NCI-H146 (cell line): Measurements from ENCODE around the gene XRCC6.
"Not testable (repeated sequence)": the region's sequence is repeated elsewhere in the genome, so short reads cannot be mapped to it uniquely, and the experiment has no call there.

Experiments
- DNase-seq: peaks from one replicate; lab custom pipeline; 2025; lab: John Stamatoyannopoulos, UW

Gene XRCC6

GRCh38 chr22:41598891-41599635 is 22.0 kb upstream of the XRCC6 start:
- no peak for DNase-seq

- DNase-seq, result no peak
These were observed 20.1 kb upstream of the XRCC6 start for GRCh38 chr22:41600976-41601375.

- no peak for DNase-seq
These were observed 17.2 kb upstream of the XRCC6 start for GRCh38 chr22:41603873-41604332.

- DNase-seq, result no peak
These were observed 12.7 kb upstream of the XRCC6 start for GRCh38 chr22:41608386-41608785.

GRCh38 chr22:41612603-41613306 is 8.3 kb upstream of the XRCC6 start:
- no peak for DNase-seq

GRCh38 chr22:41613456-41613855 is 7.6 kb upstream of the XRCC6 start:
- DNase-seq, result no peak

- peak; percentile 50 for DNase-seq
These were observed 1.0 kb upstream of the XRCC6 start for GRCh38 chr22:41619979-41620588.

- DNase-seq, result peak; percentile 77
These were observed 451 bp upstream of the XRCC6 start, which contains the start of gene DESI1 for GRCh38 chr22:41620589-41621098. Gene DESI1 (minus strand): TSS chr22:41621043. CDS start chr22:41620839, 204 bp downstream.

- DNase-seq, result no peak
These were observed 750 bp downstream of the XRCC6 start for GRCh38 chr22:41621911-41622179.

- DNase-seq, result no peak
These were observed 4.5 kb downstream of the XRCC6 start for GRCh38 chr22:41625577-41625976.

- DNase-seq, result not testable (repeated sequence)
These were observed 10.0 kb downstream of the XRCC6 start for GRCh38 chr22:41631115-41631514.

- DNase-seq, result not testable (repeated sequence)
These were observed 10.5 kb downstream of the XRCC6 start for GRCh38 chr22:41631615-41632014.

- not testable (repeated sequence) for DNase-seq
These were observed 13.5 kb downstream of the XRCC6 start for GRCh38 chr22:41634610-41635009.

GRCh38 chr22:41636467-41636866 is 15.4 kb downstream of the XRCC6 start:
- no peak for DNase-seq

- DNase-seq, result not testable (repeated sequence)
These were observed 16.5 kb downstream of the XRCC6 start for GRCh38 chr22:41637623-41638022.

- DNase-seq, result no peak
These were observed 17.0 kb downstream of the XRCC6 start for GRCh38 chr22:41638124-41638523.

- no peak for DNase-seq
These were observed 17.7 kb downstream of the XRCC6 start for GRCh38 chr22:41638748-41639147.

- DNase-seq, result no peak
These were observed 20.8 kb downstream of the XRCC6 start for GRCh38 chr22:41641854-41642253.

- no peak for DNase-seq
These were observed 21.4 kb downstream of the XRCC6 start for GRCh38 chr22:41642331-41643110.

GRCh38 chr22:41647771-41648170 is 26.7 kb downstream of the XRCC6 start:
- DNase-seq, result no peak

GRCh38 chr22:41648432-41648831 is 27.3 kb downstream of the XRCC6 start:
- DNase-seq, result no peak

- DNase-seq, result no peak
These were observed 29.1 kb downstream of the XRCC6 start for GRCh38 chr22:41650229-41650628.
